Measurements from ENCODE around the gene MYO7B.

DNA sequence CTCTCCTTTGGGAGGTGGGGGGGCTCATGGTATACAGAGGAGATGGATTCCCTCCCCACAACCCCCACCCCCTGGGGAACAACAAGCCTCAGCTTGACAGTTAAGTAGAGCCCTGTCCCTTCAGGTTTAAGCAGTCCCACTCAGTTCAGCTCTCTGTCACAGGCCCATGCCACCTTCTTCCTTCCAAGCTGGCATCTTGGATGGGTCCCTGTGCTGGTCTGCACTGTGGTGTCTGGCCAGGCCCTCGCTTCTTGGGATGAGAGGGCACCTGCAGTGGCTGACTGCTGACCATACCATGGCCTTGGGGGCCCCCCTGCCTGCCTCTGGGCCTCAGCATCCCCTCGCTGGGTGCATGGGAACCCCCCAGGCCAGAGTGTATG is 90.1 kb downstream of the MYO7B start:
- no peak for TF ChIP-seq POLR2AphosphoS5 (IDR thresholded peaks at IDR 0.05)
- TF ChIP-seq, protein P1, sequence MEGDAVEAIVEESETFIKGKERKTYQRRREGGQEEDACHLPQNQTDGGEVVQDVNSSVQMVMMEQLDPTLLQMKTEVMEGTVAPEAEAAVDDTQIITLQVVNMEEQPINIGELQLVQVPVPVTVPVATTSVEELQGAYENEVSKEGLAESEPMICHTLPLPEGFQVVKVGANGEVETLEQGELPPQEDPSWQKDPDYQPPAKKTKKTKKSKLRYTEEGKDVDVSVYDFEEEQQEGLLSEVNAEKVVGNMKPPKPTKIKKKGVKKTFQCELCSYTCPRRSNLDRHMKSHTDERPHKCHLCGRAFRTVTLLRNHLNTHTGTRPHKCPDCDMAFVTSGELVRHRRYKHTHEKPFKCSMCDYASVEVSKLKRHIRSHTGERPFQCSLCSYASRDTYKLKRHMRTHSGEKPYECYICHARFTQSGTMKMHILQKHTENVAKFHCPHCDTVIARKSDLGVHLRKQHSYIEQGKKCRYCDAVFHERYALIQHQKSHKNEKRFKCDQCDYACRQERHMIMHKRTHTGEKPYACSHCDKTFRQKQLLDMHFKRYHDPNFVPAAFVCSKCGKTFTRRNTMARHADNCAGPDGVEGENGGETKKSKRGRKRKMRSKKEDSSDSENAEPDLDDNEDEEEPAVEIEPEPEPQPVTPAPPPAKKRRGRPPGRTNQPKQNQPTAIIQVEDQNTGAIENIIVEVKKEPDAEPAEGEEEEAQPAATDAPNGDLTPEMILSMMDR (IDR thresholded peaks at IDR 0.05), result no peak
- no peak for TF ChIP-seq POLR2A (IDR thresholded peaks at IDR 0.05)
- TF ChIP-seq EP300 (IDR thresholded peaks at IDR 0.05), result no peak

Measured in upper lobe of left lung (tissue), 4 donors.